Ishikawa (cell line): ENCODE measurements around the gene NBEAL2.

ENCODE experiments used
- CEBPB ChIP-seq: IDR thresholded peaks from 2 replicates; pipeline ENCODE4 v1.6.1; 2012
- CREB1 ChIP-seq: IDR thresholded peaks from 2 replicates; pipeline ENCODE4 v1.6.1; 2012; ENCODE audit warnings: low read depth
- EGR1 ChIP-seq: IDR thresholded peaks from 2 replicates; pipeline ENCODE4 v1.6.1; 2012
- EP300 ChIP-seq: IDR thresholded peaks from 2 replicates; pipeline ENCODE4 v1.6.1; 2012; ENCODE audit warnings: borderline replicate concordance
- FOXM1 ChIP-seq: IDR thresholded peaks from 2 replicates; pipeline ENCODE4 v1.6.1; 2012; ENCODE audit warnings: low read depth, borderline replicate concordance
- MAX ChIP-seq: IDR thresholded peaks from 2 replicates; pipeline ENCODE4 v1.6.1; 2012
- NFIC ChIP-seq: IDR thresholded peaks from 2 replicates; pipeline ENCODE4 v1.6.1; 2012
- RAD21 ChIP-seq: IDR thresholded peaks from 2 replicates; pipeline ENCODE4 v1.6.1; 2012; ENCODE audit warnings: low read depth
- REST ChIP-seq: IDR thresholded peaks from 2 replicates; pipeline ENCODE4 v1.6.1; 2012; ENCODE audit warnings: low read depth, mild to moderate bottlenecking
- TAF1 ChIP-seq: IDR thresholded peaks from 2 replicates; pipeline ENCODE4 v1.6.1; 2012; ENCODE audit warnings: low read depth, mild to moderate bottlenecking
- TCF12 ChIP-seq: IDR thresholded peaks from 2 replicates; pipeline ENCODE4 v1.6.1; 2012; ENCODE audit warnings: low read depth
- TEAD4 ChIP-seq: IDR thresholded peaks from 2 replicates; pipeline ENCODE4 v1.6.1; 2012
- USF1 ChIP-seq: IDR thresholded peaks from 2 replicates; pipeline ENCODE4 v1.6.1; 2012
- YY1 ChIP-seq: IDR thresholded peaks from 2 replicates; pipeline ENCODE4 v1.6.1; 2012; ENCODE audit warnings: low read depth
- ZBTB7A ChIP-seq: IDR thresholded peaks from 2 replicates; pipeline ENCODE4 v1.6.1; 2012; ENCODE audit warnings: low read depth

NBEAL2 gene

GRCh38 chr3:46968783-46969428, 10.6 kb upstream of the NBEAL2 start:
- no peak for TF ChIP-seq TEAD4

- TF ChIP-seq NFIC (no peak), TEAD4 (no peak), CREB1 (no peak), YY1 (no peak), EGR1 (no peak), TAF1 (no peak), REST (no peak), CEBPB (no peak), EP300 (no peak), ZBTB7A (no peak), MAX (no peak), RAD21 (no peak)
These were observed 8.9 kb upstream of the NBEAL2 start for GRCh38 chr3:46970391-46971091.

- TF ChIP-seq TEAD4 (no peak), RAD21 (no peak), YY1 (no peak), EP300 (no peak), USF1 (no peak), TAF1 (no peak), TCF12 (no peak), FOXM1 (no peak), EGR1 (no peak), CREB1 (no peak)
These were observed 8.3 kb upstream of the NBEAL2 start for GRCh38 chr3:46971151-46971550.

- TF ChIP-seq ZBTB7A (no peak), RAD21 (no peak), CREB1 (no peak), TCF12 (no peak), TEAD4 (no peak), YY1 (no peak), USF1 (no peak), REST (no peak), TAF1 (no peak), FOXM1 (no peak), EGR1 (no peak), NFIC (no peak), EP300 (no peak), CEBPB (no peak), MAX (no peak)
These were observed 7.7 kb upstream of the NBEAL2 start for GRCh38 chr3:46971742-46972141.

- no peak for TF ChIP-seq REST
- TF ChIP-seq ZBTB7A = no peak
- no peak for TF ChIP-seq FOXM1
- no peak for TF ChIP-seq CREB1
- no peak for TF ChIP-seq YY1
These were observed 7.1 kb upstream of the NBEAL2 start for GRCh38 chr3:46972396-46972795.
